Jurkat, Clone E6-1 (cell line): ENCODE measurements around the gene AGFG2.
A peak's percentile ranks its signal among the peaks of the same experiment; 100 is the strongest.
"Not testable (repeated sequence)": the region's sequence is repeated elsewhere in the genome, so short reads cannot be mapped to it uniquely, and the experiment has no call there.

Experiments used
- DNase-seq: peaks from one replicate; pipeline ENCODE4 v3.0.0-alpha.2; 2011; ENCODE audit warnings: low read depth, low spot score
- H3K4me3 ChIP-seq: 2 replicates; pipeline ENCODE4 v1.5.1; 2011; ENCODE audit warnings: mild to moderate bottlenecking, low read length, control low read depth, moderate library complexity

The AGFG2 gene

GRCh38 chr7:100545360-100546128 is 6.5 kb downstream of the AGFG2 start:
- H3K4me3 ChIP-seq = no peak overlapping the region
- DNase-seq = no peak

DNA sequence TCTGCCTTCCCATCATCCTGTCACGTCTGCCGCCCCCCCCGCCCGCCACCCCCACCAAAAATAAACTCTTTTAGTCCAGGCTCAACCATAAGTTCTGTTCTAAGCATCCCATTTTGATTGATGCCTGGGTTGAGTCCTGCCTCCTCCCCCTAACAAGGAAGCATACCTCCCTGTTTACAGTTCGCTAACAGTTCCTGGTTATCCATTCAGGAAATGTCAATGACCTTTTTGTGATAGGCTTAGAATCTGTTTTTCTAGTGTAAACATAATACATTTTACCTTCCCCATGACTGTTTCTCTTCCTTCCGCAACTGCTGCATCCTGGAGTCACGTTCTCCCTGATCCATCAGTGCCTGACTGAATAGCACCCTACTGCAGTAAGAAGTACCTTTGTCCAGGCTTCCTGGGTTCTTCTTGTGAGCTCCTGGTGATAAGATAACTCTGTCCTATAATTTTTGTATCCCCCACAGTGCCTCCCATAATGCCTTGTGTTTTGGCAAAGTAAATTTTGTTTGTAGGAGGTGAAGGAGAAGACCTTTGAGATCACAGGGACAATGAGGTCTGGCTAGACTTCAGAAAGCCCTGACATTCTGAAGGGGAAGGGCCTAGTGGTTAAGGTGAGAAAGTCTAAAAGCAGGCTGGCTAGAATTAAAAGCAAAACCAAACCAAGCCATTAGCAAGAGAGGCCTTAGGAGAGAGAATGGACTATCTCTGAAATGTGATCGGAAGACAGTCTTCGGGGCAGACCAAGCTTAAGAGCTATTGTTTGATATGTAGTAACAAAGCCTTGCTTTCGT is 7.3 kb downstream of the AGFG2 start:
- no peak overlapping the region for H3K4me3 ChIP-seq
- DNase-seq = no peak

DNA sequence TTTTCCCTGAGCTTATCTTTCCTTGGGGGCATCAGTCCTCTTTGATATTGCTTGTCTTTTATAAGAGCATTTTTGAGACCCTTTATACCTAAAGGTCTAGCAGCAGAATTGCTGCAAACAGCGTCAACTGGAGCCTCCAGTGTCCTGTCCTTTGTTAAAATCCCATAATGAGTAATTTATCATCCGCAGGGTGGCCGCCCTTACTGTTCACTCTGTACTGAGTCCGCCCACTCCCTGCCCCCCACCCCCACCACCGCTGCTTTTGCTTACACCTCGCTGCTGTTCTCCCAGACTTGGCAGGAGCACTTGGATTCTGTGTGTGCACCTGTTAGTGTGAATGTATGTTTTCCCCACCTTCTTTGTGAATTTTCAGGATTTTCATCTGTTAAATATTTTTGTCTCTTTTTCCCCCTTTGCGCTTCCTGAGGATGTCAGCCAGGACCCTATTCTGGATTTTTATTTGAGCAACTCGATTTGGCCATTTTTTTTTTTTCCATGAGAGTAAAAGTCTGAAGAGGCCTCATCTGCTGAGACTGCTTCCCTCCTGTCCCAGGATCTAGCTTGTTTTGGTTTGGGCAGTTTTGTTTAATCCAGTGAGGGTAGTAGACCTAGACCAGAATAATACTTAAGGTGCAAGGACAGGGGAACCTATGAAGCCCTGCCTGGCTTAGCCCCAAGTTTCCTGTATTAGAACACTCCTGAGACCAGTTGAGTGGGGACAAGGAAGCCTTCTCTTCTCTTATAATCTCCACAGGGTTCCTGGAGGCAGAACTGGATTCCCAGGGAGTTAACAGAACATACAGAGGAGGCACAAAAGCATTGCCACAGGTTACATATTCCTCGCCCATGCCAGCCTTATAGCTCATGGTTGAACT is 8.2 kb downstream of the AGFG2 start:
- H3K4me3 ChIP-seq = no peak overlapping the region
- DNase-seq = no peak

GRCh38 chr7:100547872-100548271 is 8.9 kb downstream of the AGFG2 start:
- no peak for DNase-seq
- H3K4me3 ChIP-seq = no peak overlapping the region

- not testable (repeated sequence) for DNase-seq
These were observed 9.4 kb downstream of the AGFG2 start for GRCh38 chr7:100548446-100548845.

GRCh38 chr7:100552532-100552931 is 13.5 kb downstream of the AGFG2 start:
- no peak overlapping the region for H3K4me3 ChIP-seq
- DNase-seq = no peak

More at GRCh38 chr7:100548446-100548845, 9.4 kb downstream of the AGFG2 start:
- not testable (repeated sequence) for H3K4me3 ChIP-seq

DNA sequence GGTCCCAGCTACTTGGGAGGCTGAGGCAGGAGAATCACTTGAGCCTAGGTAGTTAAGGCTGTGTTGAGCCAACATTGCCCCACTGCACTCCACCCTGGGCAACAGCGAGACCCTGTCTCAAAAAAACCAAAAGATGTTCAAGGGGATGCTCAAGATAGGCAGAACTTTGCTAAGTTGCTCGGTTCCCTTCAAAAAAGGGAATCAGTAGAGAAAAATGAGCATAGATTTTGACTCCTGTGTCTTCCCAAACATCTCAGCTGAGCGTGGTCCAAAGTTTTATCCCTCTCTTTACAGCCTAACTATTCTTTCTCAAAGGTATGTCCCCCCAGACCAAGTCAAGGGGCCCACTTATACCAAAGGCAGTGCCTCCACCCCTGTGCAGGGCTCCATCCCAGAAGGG is 14.0 kb downstream of the AGFG2 start:
- no peak overlapping the region for H3K4me3 ChIP-seq
- DNase-seq = no peak

GRCh38 chr7:100555701-100556100 is 16.7 kb downstream of the AGFG2 start:
- DNase-seq = no peak

DNA sequence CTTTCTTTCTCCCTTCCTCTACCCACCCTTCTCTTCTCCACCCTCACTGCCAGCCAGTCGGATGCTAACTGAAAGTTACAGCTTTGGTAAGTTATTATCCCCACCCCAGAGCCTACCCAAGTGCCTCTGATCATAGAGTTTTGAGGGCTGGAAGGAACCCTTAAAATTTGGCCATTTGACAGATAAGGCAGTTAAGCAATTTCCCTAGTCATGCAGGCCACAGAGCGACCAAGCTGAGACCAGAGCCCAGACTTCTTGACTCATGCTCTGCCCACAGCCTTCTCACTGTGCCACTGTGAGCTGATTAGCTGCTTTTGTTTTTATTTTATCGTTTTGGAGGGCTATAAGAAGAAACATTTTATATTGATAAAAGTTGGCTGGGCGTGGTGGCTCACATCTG is 17.5 kb downstream of the AGFG2 start:
- H3K4me3 ChIP-seq = no peak overlapping the region
- DNase-seq = no peak

More at GRCh38 chr7:100555701-100556100, 16.7 kb downstream of the AGFG2 start:
- H3K4me3 ChIP-seq = no peak overlapping the region

- no peak overlapping the region for H3K4me3 ChIP-seq
- DNase-seq = no peak
These were observed 20.1 kb downstream of the AGFG2 start for GRCh38 chr7:100559127-100559526.

- DNase-seq = no peak
These were observed 22.6 kb downstream of the AGFG2 start for GRCh38 chr7:100561491-100562194.

DNA sequence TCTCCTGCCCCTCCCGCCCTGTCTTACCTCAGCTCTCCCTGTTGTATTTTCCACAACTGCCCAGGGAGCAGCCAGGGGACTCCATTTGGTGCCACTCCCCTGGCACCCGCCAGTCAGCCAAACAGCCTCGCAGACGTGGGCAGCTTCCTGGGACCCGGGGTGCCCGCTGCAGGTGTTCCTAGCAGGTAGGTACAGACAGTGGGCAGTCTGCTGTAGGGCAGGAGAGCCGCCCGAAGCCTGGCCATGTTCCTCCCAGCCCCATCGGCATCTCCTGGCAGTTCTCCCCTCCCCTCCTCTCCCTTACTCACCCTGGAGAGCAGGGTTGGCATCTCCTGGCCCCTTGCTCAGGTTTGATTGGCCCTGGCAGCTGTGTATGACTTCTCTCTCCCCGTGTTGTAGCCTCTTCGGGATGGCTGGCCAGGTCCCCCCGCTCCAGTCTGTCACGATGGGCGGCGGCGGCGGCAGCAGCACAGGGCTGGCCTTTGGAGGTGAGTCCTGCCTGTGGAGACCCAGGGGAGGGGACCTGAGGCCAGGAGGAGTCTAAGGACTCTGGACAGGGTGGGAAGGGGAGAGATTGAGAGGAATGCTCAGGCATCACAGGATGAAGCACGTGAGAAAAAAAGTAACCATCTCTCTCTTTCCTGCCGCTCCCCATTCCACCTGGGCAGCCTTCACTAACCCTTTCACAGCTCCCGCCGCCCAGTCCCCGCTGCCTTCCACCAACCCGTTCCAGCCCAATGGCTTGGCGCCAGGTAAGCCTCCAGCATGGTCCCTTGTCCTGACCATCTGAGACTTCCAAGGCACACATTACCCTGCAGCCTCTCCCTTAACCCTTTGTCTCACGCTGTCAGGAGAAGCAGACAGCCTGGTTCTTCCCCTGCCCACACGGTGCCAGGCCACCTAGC is 23.4 kb downstream of the AGFG2 start:
- DNase-seq = no peak
- no peak overlapping the region for H3K4me3 ChIP-seq

More at GRCh38 chr7:100561491-100562194, 22.6 kb downstream of the AGFG2 start:
- no peak overlapping the region for H3K4me3 ChIP-seq

GRCh38 chr7:100563100-100563564 is 24.1 kb downstream of the AGFG2 start:
- no peak for DNase-seq
- no peak overlapping the region for H3K4me3 ChIP-seq

DNA sequence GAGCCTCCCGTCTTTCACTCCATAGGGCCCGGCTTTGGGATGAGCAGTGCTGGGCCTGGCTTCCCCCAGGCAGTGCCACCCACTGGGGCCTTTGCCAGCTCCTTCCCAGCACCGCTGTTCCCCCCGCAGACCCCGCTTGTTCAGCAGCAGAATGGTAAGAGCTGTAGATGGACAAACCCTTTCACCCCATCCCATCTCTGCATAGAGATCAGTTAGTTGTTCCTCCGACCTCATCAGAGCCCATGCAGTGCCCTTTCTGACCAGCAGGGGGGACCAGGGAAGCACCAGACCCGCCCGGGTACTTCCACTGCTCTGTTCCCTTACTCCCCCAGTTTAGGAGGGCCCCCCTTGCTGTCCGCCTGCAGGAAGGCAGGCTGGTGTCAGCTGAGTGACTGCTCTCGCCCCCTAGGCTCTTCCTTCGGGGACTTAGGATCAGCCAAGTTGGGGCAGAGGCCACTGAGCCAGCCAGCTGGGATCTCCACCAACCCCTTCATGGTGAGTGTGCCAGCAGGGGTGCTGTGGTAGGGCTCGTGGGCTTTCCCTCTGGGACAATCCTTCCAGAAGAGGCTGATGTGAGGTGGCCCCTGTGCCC is 24.9 kb downstream of the AGFG2 start:
- peak; percentile 65 for DNase-seq
- H3K4me3 ChIP-seq = no peak overlapping the region

GRCh38 chr7:100564405-100564804 is 25.4 kb downstream of the AGFG2 start:
- not testable (repeated sequence) for DNase-seq, H3K4me3 ChIP-seq

DNA sequence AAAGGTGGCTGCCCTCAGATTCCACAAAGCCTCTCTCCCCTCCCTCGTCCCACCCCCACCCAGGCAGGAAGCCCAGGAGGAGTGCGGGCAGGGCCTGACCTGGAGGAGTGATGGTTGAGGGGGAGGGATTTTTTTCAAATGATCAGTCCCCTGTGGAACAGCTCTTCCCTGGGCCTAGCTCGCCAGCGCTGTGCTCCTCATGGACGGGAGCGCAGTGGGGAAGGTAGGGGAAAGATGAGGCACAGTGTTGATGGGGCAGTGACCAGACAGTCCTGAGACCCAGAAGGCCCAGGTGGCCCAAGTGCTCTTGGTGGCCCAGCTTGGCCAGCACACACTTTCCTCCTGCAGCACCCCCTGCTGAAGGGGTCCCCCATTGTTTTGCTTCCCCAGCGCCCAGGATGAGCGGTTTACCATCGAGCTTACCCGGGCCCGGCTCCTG is 26.1 kb downstream of the AGFG2 start:
- DNase-seq = no peak
- H3K4me3 ChIP-seq = no peak overlapping the region

DNA sequence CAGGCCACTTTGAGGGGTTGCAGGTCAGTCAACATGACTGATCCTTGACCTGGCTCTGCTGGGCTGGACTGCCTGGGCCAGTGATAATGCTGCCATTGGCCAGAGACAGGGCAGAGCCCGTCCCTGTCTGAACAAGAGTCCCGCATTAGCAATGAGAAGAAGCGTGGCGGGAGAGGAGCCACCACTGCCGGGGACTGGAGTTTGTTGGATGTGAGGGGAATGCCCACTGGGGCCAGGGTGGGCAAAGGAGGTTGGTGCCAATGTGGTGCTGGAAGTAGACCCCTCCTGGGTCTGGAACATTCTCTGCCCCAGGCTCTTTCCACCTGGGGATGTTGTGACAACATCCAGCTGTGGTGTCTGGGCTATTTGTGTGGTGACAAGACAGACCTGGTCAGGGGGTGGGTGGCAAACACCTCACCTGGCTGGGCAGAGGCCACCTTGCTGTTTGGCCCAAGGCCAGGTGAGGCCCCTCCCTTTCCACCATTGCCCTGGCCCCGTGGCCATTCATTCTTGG is 27.1 kb downstream of the AGFG2 start:
- H3K4me3 ChIP-seq = no peak overlapping the region
- no peak for DNase-seq
